Activated T-helper 17 cell treated with anti-CD3 and anti-CD28 coated beads, Interleukin-2, amount 50 U/mL, for 72 hours (primary cell): ENCODE data around the gene HSD17B2. TPM values are rescaled to one million over a fixed set of nuclear protein-coding genes. Genes with fewer than 3 reads are reported as not detected.

ENCODE experiments used
- ATAC-seq: fragments of 150-1000 bp; cut with Tn5 transposase; replicated peaks from 2 replicates; pipeline ENCODE4 v1.10.0; 2021; ENCODE audit warnings: mild to moderate bottlenecking, moderate library complexity
- H3K27ac Mint-ChIP-seq: one replicate; pipeline ENCODE4 v1.8.0; 2022; ENCODE audit warnings: mixed read lengths
- H3K27me3 Mint-ChIP-seq: one replicate; pipeline ENCODE4 v1.8.0; 2022; ENCODE audit warnings: mixed read lengths
- H3K36me3 Mint-ChIP-seq: one replicate; pipeline ENCODE4 v1.8.0; 2022; ENCODE audit warnings: low read depth, mild to moderate bottlenecking, mixed read lengths
- H3K4me1 Mint-ChIP-seq: one replicate; pipeline ENCODE4 v1.8.0; 2022; ENCODE audit warnings: mixed read lengths
- H3K4me3 Mint-ChIP-seq: one replicate; pipeline ENCODE4 v1.8.0; 2022; ENCODE audit warnings: mild to moderate bottlenecking, mixed read lengths
- H3K9me3 Mint-ChIP-seq: one replicate; pipeline ENCODE4 v1.8.0; 2022; ENCODE audit warnings: mixed read lengths
- total RNA-seq, 2 donors: library from RNA; stranded (reverse); gene quantifications; one replicate each; pipeline ENCODE4 v1.2.3, GENCODE V29; 2022

The HSD17B2 gene
- total RNA-seq, 2 donors from 2014 or later, result not detected

- Mint-ChIP-seq H3K27me3 (peaks cover 20% of the 10 kb centered on the region), H3K36me3 (no peaks in the 10 kb centered on the region)
Measured at GRCh38 chr16:82031116-82032084, 3.7 kb upstream of the HSD17B2 start.

DNA sequence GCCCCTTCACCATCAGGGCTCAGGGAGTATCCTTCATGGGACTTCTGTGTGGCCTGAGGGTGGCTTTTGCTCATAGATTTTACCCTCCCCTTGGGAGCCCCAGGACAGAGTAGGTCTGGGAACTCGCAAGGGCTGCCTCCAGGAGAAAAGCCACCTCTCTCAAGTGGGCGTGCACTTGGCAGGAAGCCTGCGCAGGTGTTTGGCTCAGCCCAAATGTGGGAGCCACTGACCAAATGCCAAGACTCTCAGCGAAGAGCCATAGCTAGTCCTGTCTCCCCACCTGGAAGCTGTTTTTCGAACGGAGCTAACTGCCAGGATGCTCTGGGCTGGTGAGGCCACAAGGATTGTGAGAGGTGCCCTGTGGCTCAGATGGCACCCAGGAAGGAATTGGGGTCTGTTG is 2.0 kb upstream of the HSD17B2 start:
- H3K9me3 Mint-ChIP-seq, result no peaks in the 10 kb centered on the region
- H3K4me3 Mint-ChIP-seq, result no peak overlapping the region
- no peak overlapping the region for H3K27ac Mint-ChIP-seq
- ATAC-seq, result no peak
- H3K27me3 Mint-ChIP-seq, result peaks cover 20% of the 10 kb centered on the region
- H3K4me1 Mint-ChIP-seq, result no peaks in the 10 kb centered on the region
- no peaks in the 10 kb centered on the region for H3K36me3 Mint-ChIP-seq

More at GRCh38 chr16:82031116-82032084, 3.7 kb upstream of the HSD17B2 start:
- no peak overlapping the region for H3K27ac Mint-ChIP-seq
- no peaks in the 10 kb centered on the region for H3K9me3 Mint-ChIP-seq
- ATAC-seq, result no peak
- H3K4me3 Mint-ChIP-seq, result no peak overlapping the region
- H3K4me1 Mint-ChIP-seq, result no peaks in the 10 kb centered on the region

- ATAC-seq, result no peak
- Mint-ChIP-seq H3K4me3 (no peak overlapping the region), H3K9me3 (no peaks in the 10 kb centered on the region), H3K36me3 (no peaks in the 10 kb centered on the region), H3K4me1 (no peaks in the 10 kb centered on the region), H3K27ac (no peak overlapping the region), H3K27me3 (peaks cover 24% of the 10 kb centered on the region)
Measured at GRCh38 chr16:82033683-82034300, 1.3 kb upstream of the HSD17B2 start.

DNA sequence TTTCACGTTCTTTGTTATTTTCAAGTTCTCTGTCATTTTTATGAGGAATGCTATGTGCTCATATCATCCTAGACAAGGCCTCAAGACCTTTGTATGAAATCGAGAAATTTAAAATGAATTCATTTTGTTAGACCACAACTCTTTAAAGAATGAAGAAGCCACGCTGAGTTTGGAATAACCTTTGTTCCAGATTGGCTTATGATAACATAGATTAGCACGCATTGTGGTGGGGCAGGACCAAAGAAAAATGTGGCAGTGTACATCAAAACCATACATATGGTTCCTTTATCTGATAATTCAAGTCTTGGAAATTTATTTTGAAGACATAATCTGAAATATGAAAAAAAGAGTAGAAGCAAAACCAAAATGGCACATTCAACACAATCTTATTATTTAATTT is 2.2 kb downstream of the HSD17B2 start:
- H3K27me3 Mint-ChIP-seq, result peaks cover 26% of the 10 kb centered on the region
- ATAC-seq, result no peak
- no peaks in the 10 kb centered on the region for H3K9me3 Mint-ChIP-seq
- no peaks in the 10 kb centered on the region for H3K36me3 Mint-ChIP-seq
- no peak overlapping the region for H3K27ac Mint-ChIP-seq
- no peaks in the 10 kb centered on the region for H3K4me1 Mint-ChIP-seq
- no peak overlapping the region for H3K4me3 Mint-ChIP-seq

DNA sequence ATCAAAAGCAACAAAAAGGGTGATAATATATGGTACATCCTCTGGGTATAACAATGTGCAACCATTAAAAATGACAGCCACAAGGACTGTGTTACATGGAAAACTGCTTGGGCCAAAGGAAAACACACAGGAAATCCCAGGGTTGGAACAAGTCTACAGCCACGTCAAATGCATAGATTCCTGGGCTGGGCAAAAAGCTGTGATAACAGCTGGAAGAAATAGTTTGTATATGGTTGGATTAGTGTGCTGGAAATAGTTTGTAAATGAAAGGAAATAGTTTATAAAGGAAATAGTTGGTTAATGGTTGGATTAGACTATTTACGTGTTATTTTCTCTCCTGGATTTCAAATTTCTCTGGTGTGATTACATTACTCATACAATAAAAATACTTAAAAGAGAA is 2.6 kb downstream of the HSD17B2 start:
- Mint-ChIP-seq H3K4me1 (no peaks in the 10 kb centered on the region), H3K4me3 (no peak overlapping the region), H3K36me3 (no peaks in the 10 kb centered on the region), H3K27ac (no peak overlapping the region), H3K9me3 (no peaks in the 10 kb centered on the region), H3K27me3 (peaks cover 22% of the 10 kb centered on the region)
- ATAC-seq, result no peak

- Mint-ChIP-seq H3K4me3 (no peak overlapping the region), H3K9me3 (no peaks in the 10 kb centered on the region), H3K27ac (no peak overlapping the region), H3K4me1 (no peaks in the 10 kb centered on the region), H3K36me3 (no peaks in the 10 kb centered on the region), H3K27me3 (peaks cover 12% of the 10 kb centered on the region)
- no peak for ATAC-seq
Measured at GRCh38 chr16:82040296-82040695, 5.2 kb downstream of the HSD17B2 start.

DNA sequence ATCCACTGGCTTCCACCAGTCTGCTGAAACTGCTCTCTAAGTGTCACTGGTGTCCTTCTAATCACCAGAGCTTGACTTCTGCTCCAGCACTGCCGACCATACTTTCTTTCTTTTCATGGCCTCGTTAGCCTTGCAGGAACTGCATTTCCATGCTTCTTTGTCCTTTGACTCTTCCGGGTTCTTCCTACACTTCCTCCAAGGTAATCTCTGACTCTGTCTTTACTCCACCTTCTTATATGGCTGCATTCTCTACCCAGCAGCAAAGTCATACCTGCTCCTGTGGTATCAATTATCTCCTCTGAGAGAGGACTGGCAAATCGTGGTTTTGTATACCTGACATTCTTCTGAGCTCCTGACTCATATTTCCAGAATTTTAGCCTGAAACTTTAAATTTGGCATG is 6.5 kb downstream of the HSD17B2 start:
- Mint-ChIP-seq H3K4me1 (no peaks in the 10 kb centered on the region), H3K27me3 (peaks cover 7% of the 10 kb centered on the region), H3K36me3 (no peaks in the 10 kb centered on the region), H3K27ac (no peak overlapping the region), H3K9me3 (no peaks in the 10 kb centered on the region), H3K4me3 (no peak overlapping the region)
- ATAC-seq, result no peak

DNA sequence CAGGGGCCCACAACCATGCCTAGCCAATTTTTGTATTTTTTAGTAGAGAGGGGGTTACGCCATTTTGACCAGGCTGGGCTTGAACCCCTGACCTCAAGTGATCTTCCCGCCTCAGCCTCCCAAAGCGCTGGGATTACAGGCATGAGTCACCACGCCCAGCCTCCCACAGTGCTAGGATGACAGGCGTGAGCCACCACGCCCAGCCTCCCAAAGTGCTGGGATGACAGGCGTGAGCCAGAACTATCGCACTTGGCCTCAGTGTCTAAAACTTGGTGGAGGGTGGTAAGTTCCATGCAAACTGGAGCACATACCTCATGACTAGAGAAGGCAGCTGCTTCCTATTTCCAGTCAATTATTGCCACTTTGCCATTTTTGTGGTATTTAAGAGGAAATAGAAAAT is 7.1 kb downstream of the HSD17B2 start:
- no peaks in the 10 kb centered on the region for H3K9me3 Mint-ChIP-seq
- peaks cover 9% of the 10 kb centered on the region for H3K27me3 Mint-ChIP-seq
- H3K36me3 Mint-ChIP-seq, result no peaks in the 10 kb centered on the region
- no peak overlapping the region for H3K4me3 Mint-ChIP-seq
- H3K27ac Mint-ChIP-seq, result no peak overlapping the region
- no peaks in the 10 kb centered on the region for H3K4me1 Mint-ChIP-seq
- no peak for ATAC-seq

- Mint-ChIP-seq H3K9me3 (no peaks in the 10 kb centered on the region), H3K27me3 (peaks cover 14% of the 10 kb centered on the region), H3K27ac (no peak overlapping the region), H3K4me1 (no peaks in the 10 kb centered on the region), H3K4me3 (no peak overlapping the region), H3K36me3 (no peaks in the 10 kb centered on the region)
- no peak for ATAC-seq
Measured at GRCh38 chr16:82042846-82043245, 7.8 kb downstream of the HSD17B2 start.

GRCh38 chr16:82043680-82044584 is 8.9 kb downstream of the HSD17B2 start:
- Mint-ChIP-seq H3K36me3 (no peaks in the 10 kb centered on the region), H3K27ac (no peak overlapping the region), H3K4me1 (no peaks in the 10 kb centered on the region), H3K4me3 (no peak overlapping the region), H3K27me3 (peaks cover 16% of the 10 kb centered on the region), H3K9me3 (no peaks in the 10 kb centered on the region)
- no peak for ATAC-seq

GRCh38 chr16:82044585-82044911 is 9.5 kb downstream of the HSD17B2 start:
- Mint-ChIP-seq H3K27me3 (peaks cover 13% of the 10 kb centered on the region), H3K36me3 (no peaks in the 10 kb centered on the region), H3K9me3 (no peaks in the 10 kb centered on the region), H3K4me3 (no peak overlapping the region), H3K27ac (no peak overlapping the region), H3K4me1 (no peaks in the 10 kb centered on the region)
- ATAC-seq, result no peak

- no peak for ATAC-seq
- H3K27me3 Mint-ChIP-seq, result peaks cover 19% of the 10 kb centered on the region
- no peaks in the 10 kb centered on the region for H3K4me1 Mint-ChIP-seq
- H3K4me3 Mint-ChIP-seq, result no peak overlapping the region
- H3K36me3 Mint-ChIP-seq, result no peaks in the 10 kb centered on the region
- H3K9me3 Mint-ChIP-seq, result no peaks in the 10 kb centered on the region
- no peak overlapping the region for H3K27ac Mint-ChIP-seq
Measured at GRCh38 chr16:82045465-82045864, 10.4 kb downstream of the HSD17B2 start.

DNA sequence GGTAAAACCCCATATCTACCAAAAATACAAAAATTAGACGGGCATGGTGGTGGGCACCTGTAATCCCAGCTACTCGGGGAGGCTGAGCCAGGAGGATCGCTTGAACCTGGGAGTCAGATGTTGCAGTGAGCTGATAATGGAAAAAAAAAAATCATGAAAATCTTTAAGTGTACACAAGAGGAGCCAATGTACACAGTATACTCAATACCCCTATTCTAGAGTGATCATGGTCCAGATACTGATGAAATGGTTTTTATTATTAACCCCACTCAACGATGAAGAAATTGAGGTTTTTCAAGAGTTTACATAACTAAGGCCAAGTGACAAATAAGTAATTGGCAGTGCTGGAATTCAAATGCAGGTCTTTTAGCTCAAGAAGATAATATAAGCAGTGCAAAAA is 11.5 kb downstream of the HSD17B2 start:
- H3K36me3 Mint-ChIP-seq, result no peaks in the 10 kb centered on the region
- no peaks in the 10 kb centered on the region for H3K9me3 Mint-ChIP-seq
- no peak for ATAC-seq
- no peak overlapping the region for H3K27ac Mint-ChIP-seq
- no peaks in the 10 kb centered on the region for H3K4me1 Mint-ChIP-seq
- no peak overlapping the region for H3K4me3 Mint-ChIP-seq
- peaks cover 22% of the 10 kb centered on the region for H3K27me3 Mint-ChIP-seq

DNA sequence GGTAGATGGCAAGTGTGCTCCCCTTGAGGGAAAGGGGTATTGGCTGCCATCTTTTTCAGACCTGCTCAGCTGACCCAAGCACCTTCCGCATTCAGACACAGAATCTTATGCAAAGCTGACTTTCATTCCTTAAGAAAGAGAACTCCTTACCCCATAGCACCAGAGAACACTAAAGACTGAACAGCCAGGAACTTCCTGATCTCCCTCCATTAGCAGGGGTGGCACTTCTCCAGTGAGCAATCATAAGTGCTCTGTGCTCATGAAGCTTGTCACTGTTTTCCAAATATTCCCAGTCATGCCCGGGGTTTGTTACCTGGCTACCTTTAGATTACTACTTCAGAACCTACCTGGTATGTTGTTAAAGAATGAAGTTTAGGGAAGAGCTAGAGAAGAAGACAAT is 11.9 kb downstream of the HSD17B2 start:
- no peaks in the 10 kb centered on the region for H3K4me1 Mint-ChIP-seq
- peaks cover 22% of the 10 kb centered on the region for H3K27me3 Mint-ChIP-seq
- no peak overlapping the region for H3K4me3 Mint-ChIP-seq
- ATAC-seq, result no peak
- H3K36me3 Mint-ChIP-seq, result no peaks in the 10 kb centered on the region
- H3K27ac Mint-ChIP-seq, result no peak overlapping the region
- H3K9me3 Mint-ChIP-seq, result no peaks in the 10 kb centered on the region
